22Rv1 (cell line): ENCODE data around the gene PLXNA2.

Experiments
- ZFX ChIP-seq: fragments of 450-650 bp; IDR thresholded peaks from 2 replicates; pipeline ENCODE4 v1.6.1; 2017; ENCODE audit warnings: antibody characterized with exemption, borderline replicate concordance
- TF ChIP-seq, protein P1 (sequence below): fragments of 450-650 bp; IDR thresholded peaks from 2 replicates; pipeline ENCODE4 v1.5.1; 2017; ENCODE audit warnings: mild to moderate bottlenecking

DNA sequence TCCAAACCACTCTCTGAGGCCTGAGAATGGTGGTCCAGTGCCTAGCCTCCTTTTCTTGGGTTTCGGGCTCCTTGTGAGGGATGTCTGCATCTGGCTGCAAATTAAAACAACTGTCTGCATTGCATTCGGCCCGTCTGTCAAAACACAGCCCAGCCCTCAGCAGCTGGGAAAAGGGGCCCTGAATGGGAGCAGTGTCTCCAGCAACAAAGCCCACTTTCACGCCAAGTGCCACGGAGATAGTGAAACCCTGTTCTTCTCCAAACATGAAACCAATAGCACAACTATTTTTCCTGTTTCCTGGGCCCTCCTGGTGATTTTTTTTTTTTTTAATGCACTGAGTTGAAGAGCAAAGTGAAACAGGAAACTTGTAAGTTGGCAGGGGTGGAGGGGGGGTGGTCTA, 138.4 kb downstream of the PLXNA2 start:
- TF ChIP-seq, protein P1, sequence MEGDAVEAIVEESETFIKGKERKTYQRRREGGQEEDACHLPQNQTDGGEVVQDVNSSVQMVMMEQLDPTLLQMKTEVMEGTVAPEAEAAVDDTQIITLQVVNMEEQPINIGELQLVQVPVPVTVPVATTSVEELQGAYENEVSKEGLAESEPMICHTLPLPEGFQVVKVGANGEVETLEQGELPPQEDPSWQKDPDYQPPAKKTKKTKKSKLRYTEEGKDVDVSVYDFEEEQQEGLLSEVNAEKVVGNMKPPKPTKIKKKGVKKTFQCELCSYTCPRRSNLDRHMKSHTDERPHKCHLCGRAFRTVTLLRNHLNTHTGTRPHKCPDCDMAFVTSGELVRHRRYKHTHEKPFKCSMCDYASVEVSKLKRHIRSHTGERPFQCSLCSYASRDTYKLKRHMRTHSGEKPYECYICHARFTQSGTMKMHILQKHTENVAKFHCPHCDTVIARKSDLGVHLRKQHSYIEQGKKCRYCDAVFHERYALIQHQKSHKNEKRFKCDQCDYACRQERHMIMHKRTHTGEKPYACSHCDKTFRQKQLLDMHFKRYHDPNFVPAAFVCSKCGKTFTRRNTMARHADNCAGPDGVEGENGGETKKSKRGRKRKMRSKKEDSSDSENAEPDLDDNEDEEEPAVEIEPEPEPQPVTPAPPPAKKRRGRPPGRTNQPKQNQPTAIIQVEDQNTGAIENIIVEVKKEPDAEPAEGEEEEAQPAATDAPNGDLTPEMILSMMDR = no peak
- TF ChIP-seq ZFX = no peak
